HepG2 (cell line): Measurements from ENCODE around the gene MAP3K9.

ENCODE experiments used
- ARID2 ChIP-seq: sonication (generic); formaldehyde crosslinking; IDR thresholded peaks from 2 replicates; pipeline ENCODE4 v1.8.1; 2022; ENCODE audit warnings: mild to moderate bottlenecking, missing genetic modification reagents, borderline replicate concordance
- CREB1 ChIP-seq, 2 experiments: fragments of 450-650 bp in 1 of 2; IDR thresholded peaks; 2 replicates each; pipeline ENCODE4 v1.6.1; 2016 to 2017; ENCODE audit warnings: control low read depth in 1 of 2, mild to moderate bottlenecking in 1 of 2, missing compliant biosample characterization in 1 of 2, missing genetic modification characterization in 1 of 2
- EZH2 ChIP-seq: conservative IDR thresholded peaks from 2 replicates; pipeline ENCODE4 v1.6.1; 2012; ENCODE audit warnings: mild to moderate bottlenecking, low read depth, low read length, moderate library complexity
- MAX ChIP-seq: IDR thresholded peaks from 2 replicates; pipeline ENCODE4 v1.6.1; 2012; ENCODE audit warnings: inconsistent platforms
- MYC ChIP-seq: sonication (generic); formaldehyde crosslinking; IDR thresholded peaks from 2 replicates; pipeline ENCODE4 v1.9.0; 2021; ENCODE audit warnings: missing genetic modification reagents, borderline replicate concordance
- POLR2A ChIP-seq, 2 experiments: IDR thresholded peaks; 2 replicates each; pipeline ENCODE4 v1.6.1; 2011; ENCODE audit warnings: low read depth in 2 of 2, low read length in 2 of 2, mild to moderate bottlenecking in 1 of 2, moderate library complexity in 1 of 2; ENCODE audit not compliant: insufficient read depth in 1 of 2
- TF ChIP-seq, protein P1 (sequence below): sonication (generic); formaldehyde crosslinking; IDR thresholded peaks from 2 replicates; pipeline ENCODE4 v1.5.1; 2020; ENCODE audit warnings: missing genetic modification reagents, mild to moderate bottlenecking, borderline replicate concordance
- TF ChIP-seq, protein P2 (sequence below): sonication (generic); formaldehyde crosslinking; IDR thresholded peaks from 2 replicates; pipeline ENCODE4 v1.4.0; 2020; ENCODE audit warnings: missing genetic modification reagents
- TF ChIP-seq, protein P3 (sequence below): sonication (generic); formaldehyde crosslinking; IDR thresholded peaks from 2 replicates; pipeline ENCODE4 v1.8.1; 2023; ENCODE audit warnings: mild to moderate bottlenecking, missing genetic modification reagents
- TF ChIP-seq, protein P4 (sequence below), 2 experiments: IDR thresholded peaks; 2 replicates each; pipeline ENCODE4 v1.6.1; 2011 to 2012; ENCODE audit warnings: low read length in 2 of 2, borderline replicate concordance in 1 of 2, low read depth in 1 of 2, mild to moderate bottlenecking in 1 of 2, moderate library complexity in 1 of 2

DNA sequence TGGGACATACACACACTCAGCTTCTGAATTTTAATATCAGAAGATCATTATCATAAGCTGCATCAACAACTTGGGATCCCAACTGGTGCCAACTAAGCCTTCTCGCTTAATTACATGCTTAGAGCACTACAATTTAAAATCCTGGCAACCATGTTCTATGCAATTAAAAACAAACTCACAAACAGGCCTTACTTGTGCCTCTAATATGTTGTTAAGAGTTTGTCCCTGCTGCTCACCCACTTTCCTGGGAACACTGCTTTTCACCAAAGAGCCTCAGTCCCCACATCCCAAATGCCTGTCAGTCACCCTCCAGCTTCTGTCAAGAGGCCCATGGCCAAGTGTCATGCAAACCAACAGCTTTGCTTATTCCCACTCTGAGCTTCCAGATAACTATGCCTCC is 97.9 kb downstream of the MAP3K9 start:
- TF ChIP-seq, protein P1, sequence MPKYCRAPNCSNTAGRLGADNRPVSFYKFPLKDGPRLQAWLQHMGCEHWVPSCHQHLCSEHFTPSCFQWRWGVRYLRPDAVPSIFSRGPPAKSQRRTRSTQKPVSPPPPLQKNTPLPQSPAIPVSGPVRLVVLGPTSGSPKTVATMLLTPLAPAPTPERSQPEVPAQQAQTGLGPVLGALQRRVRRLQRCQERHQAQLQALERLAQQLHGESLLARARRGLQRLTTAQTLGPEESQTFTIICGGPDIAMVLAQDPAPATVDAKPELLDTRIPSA (CRISPR knock-in tag) = no peak
- TF ChIP-seq, protein P2, sequence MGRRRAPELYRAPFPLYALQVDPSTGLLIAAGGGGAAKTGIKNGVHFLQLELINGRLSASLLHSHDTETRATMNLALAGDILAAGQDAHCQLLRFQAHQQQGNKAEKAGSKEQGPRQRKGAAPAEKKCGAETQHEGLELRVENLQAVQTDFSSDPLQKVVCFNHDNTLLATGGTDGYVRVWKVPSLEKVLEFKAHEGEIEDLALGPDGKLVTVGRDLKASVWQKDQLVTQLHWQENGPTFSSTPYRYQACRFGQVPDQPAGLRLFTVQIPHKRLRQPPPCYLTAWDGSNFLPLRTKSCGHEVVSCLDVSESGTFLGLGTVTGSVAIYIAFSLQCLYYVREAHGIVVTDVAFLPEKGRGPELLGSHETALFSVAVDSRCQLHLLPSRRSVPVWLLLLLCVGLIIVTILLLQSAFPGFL = no peak
- TF ChIP-seq MAX (no peak), ARID2 (CRISPR knock-in tag) (no peak), EZH2 (no peak), MYC (no peak), CREB1 (IDR thresholded peaks at IDR 0.05) (no peak), CREB1 (CRISPR knock-in tag; IDR thresholded peaks at IDR 0.05) (no peak), POLR2A (IDR thresholded peaks at IDR 0.05; ENCODE audit: insufficient read depth in 1 of 2, low read depth in 2 of 2, low read length in 2 of 2) (no peak)
- TF ChIP-seq, protein P3, sequence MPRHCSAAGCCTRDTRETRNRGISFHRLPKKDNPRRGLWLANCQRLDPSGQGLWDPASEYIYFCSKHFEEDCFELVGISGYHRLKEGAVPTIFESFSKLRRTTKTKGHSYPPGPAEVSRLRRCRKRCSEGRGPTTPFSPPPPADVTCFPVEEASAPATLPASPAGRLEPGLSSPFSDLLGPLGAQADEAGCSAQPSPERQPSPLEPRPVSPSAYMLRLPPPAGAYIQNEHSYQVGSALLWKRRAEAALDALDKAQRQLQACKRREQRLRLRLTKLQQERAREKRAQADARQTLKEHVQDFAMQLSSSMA = no peak
- TF ChIP-seq, protein P4, sequence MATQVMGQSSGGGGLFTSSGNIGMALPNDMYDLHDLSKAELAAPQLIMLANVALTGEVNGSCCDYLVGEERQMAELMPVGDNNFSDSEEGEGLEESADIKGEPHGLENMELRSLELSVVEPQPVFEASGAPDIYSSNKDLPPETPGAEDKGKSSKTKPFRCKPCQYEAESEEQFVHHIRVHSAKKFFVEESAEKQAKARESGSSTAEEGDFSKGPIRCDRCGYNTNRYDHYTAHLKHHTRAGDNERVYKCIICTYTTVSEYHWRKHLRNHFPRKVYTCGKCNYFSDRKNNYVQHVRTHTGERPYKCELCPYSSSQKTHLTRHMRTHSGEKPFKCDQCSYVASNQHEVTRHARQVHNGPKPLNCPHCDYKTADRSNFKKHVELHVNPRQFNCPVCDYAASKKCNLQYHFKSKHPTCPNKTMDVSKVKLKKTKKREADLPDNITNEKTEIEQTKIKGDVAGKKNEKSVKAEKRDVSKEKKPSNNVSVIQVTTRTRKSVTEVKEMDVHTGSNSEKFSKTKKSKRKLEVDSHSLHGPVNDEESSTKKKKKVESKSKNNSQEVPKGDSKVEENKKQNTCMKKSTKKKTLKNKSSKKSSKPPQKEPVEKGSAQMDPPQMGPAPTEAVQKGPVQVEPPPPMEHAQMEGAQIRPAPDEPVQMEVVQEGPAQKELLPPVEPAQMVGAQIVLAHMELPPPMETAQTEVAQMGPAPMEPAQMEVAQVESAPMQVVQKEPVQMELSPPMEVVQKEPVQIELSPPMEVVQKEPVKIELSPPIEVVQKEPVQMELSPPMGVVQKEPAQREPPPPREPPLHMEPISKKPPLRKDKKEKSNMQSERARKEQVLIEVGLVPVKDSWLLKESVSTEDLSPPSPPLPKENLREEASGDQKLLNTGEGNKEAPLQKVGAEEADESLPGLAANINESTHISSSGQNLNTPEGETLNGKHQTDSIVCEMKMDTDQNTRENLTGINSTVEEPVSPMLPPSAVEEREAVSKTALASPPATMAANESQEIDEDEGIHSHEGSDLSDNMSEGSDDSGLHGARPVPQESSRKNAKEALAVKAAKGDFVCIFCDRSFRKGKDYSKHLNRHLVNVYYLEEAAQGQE (IDR thresholded peaks at IDR 0.05; ENCODE audit: borderline replicate concordance in 1 of 2, low read depth in 1 of 2, low read length in 2 of 2) = no peak
